HepG2 (cell line): ENCODE results near the gene LLGL1. TPM values are rescaled to one million over a fixed set of nuclear protein-coding genes. Genes with fewer than 3 reads are reported as not detected.

ENCODE experiments used
- ATAC-seq: fragments of 200-7000 bp; cut with Tn5 transposase; 3 replicates; pipeline ENCODE4 v1.9.1; 2020; ENCODE audit warnings: mild to moderate bottlenecking, moderate library complexity
- Bru-seq: library from RNA; stranded (reverse); fragments of 400-500 nt; gene quantifications from one replicate; lab custom pipeline; 2021; lab: Mats Ljungman, UMichigan
- BruChase-seq, 2 experiments: library from RNA; stranded (reverse); fragments of 400-500 nt; gene quantifications; one replicate each; lab custom pipeline; 2021; lab: Mats Ljungman, UMichigan
- BruUV-seq: library from RNA; stranded (reverse); fragments of 400-500 nt; replicated peaks from 2 replicates; lab custom pipeline; 2021; lab: Mats Ljungman, UMichigan
- CTCF ChIA-PET: fragments of 300-600 bp; formaldehyde crosslinking; extraction: SDS; loops from one replicate; lab custom pipeline; 2021; ENCODE audit warnings: low total read pairs, inconsistent platforms, low intra/inter-chr PET ratio; lab: Yijun Ruan, JAX
- POLR2A ChIA-PET: fragments of 350-600 bp; sonication (Branson Sonifier 250); formaldehyde crosslinking; loops from one replicate; lab custom pipeline; 2020; ENCODE audit warnings: antibody characterized with exemption, inconsistent platforms; lab: Yijun Ruan, JAX
- DNase-seq: peaks from one replicate; pipeline ENCODE4 v3.0.0-alpha.2; 2015; ENCODE audit warnings: low spot score
- FAIRE-seq: peaks from 3 replicates; lab custom pipeline; 2011; peaks lifted over from hg19 to GRCh38; lab: Jason Lieb, UNC
- H2AFZ ChIP-seq: one replicate; pipeline ENCODE4 v1.6.1; 2011; ENCODE audit warnings: low read length, inconsistent platforms
- H3K27ac ChIP-seq: fragments of 300-600 bp; 3 replicates; pipeline ENCODE4 v1.8.0; 2011; ENCODE audit warnings: mixed run types, mild to moderate bottlenecking, mixed read lengths, low read length, inconsistent platforms; ENCODE audit not compliant: insufficient read depth; ENCODE audit errors: extremely low read length
- H3K27me3 ChIP-seq, 2 experiments: fragments of 200-600 bp in 1 of 2; 2 replicates in 1 of 2; 3 replicates in 1 of 2; pipeline versions ENCODE4 v1.6.0 to v1.8.0; 2011; ENCODE audit warnings: low read length in 2 of 2, mild to moderate bottlenecking in 2 of 2, moderate library complexity in 2 of 2, inconsistent platforms in 1 of 2; ENCODE audit not compliant: insufficient read depth in 2 of 2, control insufficient read depth in 1 of 2
- H3K36me3 ChIP-seq, 2 experiments: fragments of 200-600 bp in 1 of 2; replicated peaks in 1 of 2; 2 replicates in 1 of 2; 3 replicates in 1 of 2; pipeline versions ENCODE4 v1.5.1 to v1.8.0; 2011; ENCODE audit warnings: low read length in 2 of 2, inconsistent platforms in 1 of 2; ENCODE audit not compliant: insufficient read depth in 2 of 2, control insufficient read depth in 1 of 2
- H3K4me1 ChIP-seq: 2 replicates; pipeline ENCODE4 v1.5.1; 2012; ENCODE audit warnings: low read length, inconsistent platforms; ENCODE audit not compliant: insufficient read depth
- H3K4me2 ChIP-seq: 2 replicates; pipeline ENCODE4 v1.6.0; 2011; ENCODE audit warnings: low read depth, low read length, inconsistent platforms
- H3K4me3 ChIP-seq, 3 experiments: fragments of 200-600 bp in 1 of 3; sonication (generic), shearing (Covaris generic) in 1 of 3; replicated peaks in 1 of 3; 2 replicates each; pipeline ENCODE4 v1.5.1; 2011 to 2016; ENCODE audit warnings: low read length in 3 of 3, inconsistent platforms in 2 of 3, low read depth in 2 of 3, mild to moderate bottlenecking in 2 of 3, control low read depth in 1 of 3, mixed read lengths in 1 of 3; ENCODE audit not compliant: insufficient read depth in 1 of 3
- H3K79me2 ChIP-seq: one replicate; pipeline ENCODE4 v1.6.1; 2011; ENCODE audit warnings: low read length, inconsistent platforms; ENCODE audit not compliant: insufficient read depth
- H3K9ac ChIP-seq: 2 replicates; pipeline ENCODE4 v1.6.0; 2011; ENCODE audit warnings: mild to moderate bottlenecking, low read depth, low read length, inconsistent platforms; ENCODE audit not compliant: insufficient read depth
- H3K9me3 ChIP-seq: 2 replicates; pipeline ENCODE4 v1.5.1; 2012; ENCODE audit warnings: mild to moderate bottlenecking, low read length
- H4K20me1 ChIP-seq: 2 replicates; pipeline ENCODE4 v1.6.0; 2011; ENCODE audit warnings: inconsistent platforms, mild to moderate bottlenecking, low read length, moderate library complexity; ENCODE audit not compliant: insufficient read depth
- FOXK1 ChIP-seq: sonication (generic); formaldehyde crosslinking; IDR thresholded peaks from 2 replicates; pipeline ENCODE4 v1.4.0; 2020; ENCODE audit warnings: low read depth, missing genetic modification reagents, borderline replicate concordance
- MAZ ChIP-seq, 2 experiments: sonication (generic) in 1 of 2; formaldehyde crosslinking in 1 of 2; IDR thresholded peaks; 2 replicates each; pipeline versions ENCODE4 v1.5.0 to v1.6.1; 2012 to 2020; ENCODE audit warnings: low read depth in 2 of 2, mild to moderate bottlenecking in 2 of 2, borderline replicate concordance in 1 of 2, improper control_type of control experiment in 1 of 2, low read length in 1 of 2, missing genetic modification reagents in 1 of 2, moderate library complexity in 1 of 2
- THRA ChIP-seq: sonication (generic); formaldehyde crosslinking; IDR thresholded peaks from 2 replicates; pipeline ENCODE4 v1.4.0; 2020; ENCODE audit warnings: missing genetic modification reagents, borderline replicate concordance
- ZNF878 ChIP-seq: sonication (generic); formaldehyde crosslinking; IDR thresholded peaks from 2 replicates; pipeline ENCODE4 v1.8.1; 2023; ENCODE audit warnings: mild to moderate bottlenecking, missing genetic modification reagents, moderate library complexity
- WGBS: methylation state at CpG from one replicate; pipeline ENCODE4 v1.1.6; 2017; ENCODE audit warnings: low lambda C conversion rate; 5-methylcytosine and 5-hydroxymethylcytosine counted together
- in situ Hi-C: cut with HindIII; loops from 2 replicates; pipeline ENCODE4 v1.10.0; 2017; ENCODE audit warnings: low pct_unique_long_range_greater_than_20kb; ENCODE audit not compliant: extremely low pct_ligation_motif_present
- intact Hi-C: fragments of 100-400 bp; cut with micrococcal nuclease; formaldehyde crosslinking; loops from one replicate; pipeline ENCODE4 v1.10.0; 2022; ENCODE audit not compliant: unreplicated experiment
- long read RNA-seq, 2 experiments: library from RNA in 1 of 2; library from polyadenylated mRNA in 1 of 2; stranded (forward) in 1 of 2; unstranded in 1 of 2; transcript quantifications; one replicate each; pipeline ENCODE4 v2.0.0, GENCODE V29; 2019 to 2022
- polyA minus RNA-seq, 3 experiments: library from RNA; depleted of rRNA, polyadenylated mRNA; stranded (reverse); fragments of >200 nt; gene quantifications; 2 replicates each; pipeline ENCODE4 v1.2.3, GENCODE V29; 2011; ENCODE audit warnings: low replicate concordance in 1 of 3
- polyA plus RNA-seq, 8 experiments: library from polyadenylated mRNA; depleted of rRNA in 3 of 8; stranded (reverse) in 7 of 8; unstranded in 1 of 8; fragments of >200 nt; fragmentation: Illumina TruSeq in 4 of 8; extraction: Trizol in 4 of 8; gene quantifications; 2 replicates each; pipeline versions ENCODE4 v1.2.1 to v1.2.3, GENCODE V29; 2011 to 2016; ENCODE audit warnings: low read depth in 4 of 8, missing spikeins in 1 of 8, mixed read lengths in 1 of 8; ENCODE audit not compliant: insufficient read depth in 1 of 8
- total RNA-seq, 5 experiments: library from RNA; depleted of rRNA; stranded (reverse); fragments of >200 nt; fragmentation: Illumina TruSeq; extraction: Trizol; gene quantifications; 2 replicates each; pipeline ENCODE4 v1.2.3, GENCODE V29; 2016; ENCODE audit warnings: low read depth in 1 of 5
- TF ChIP-seq, protein P1 (sequence below): sonication (generic); formaldehyde crosslinking; IDR thresholded peaks from 2 replicates; pipeline ENCODE4 v1.4.0; 2020; ENCODE audit warnings: missing genetic modification reagents

The LLGL1 gene
- total RNA-seq (2016; rRNA removed; fragmentation: Illumina TruSeq; extraction: Trizol): 15.3 and 19.7 TPM in 2 replicates
- total RNA-seq (2016; cell fraction: cytosol; rRNA removed; fragmentation: Illumina TruSeq; extraction: Trizol; ENCODE audit: low read depth): 2.3 and 2.6 TPM in 2 replicates
- total RNA-seq (2016; cell fraction: insoluble cytoplasmic fraction; rRNA removed; fragmentation: Illumina TruSeq; extraction: Trizol): 15.3 and 17.1 TPM in 2 replicates
- 8.6 and 9.8 TPM in 2 replicates for total RNA-seq (2016; cell fraction: membrane; rRNA removed; fragmentation: Illumina TruSeq; extraction: Trizol)
- total RNA-seq (2016; cell fraction: nucleus; rRNA removed; fragmentation: Illumina TruSeq; extraction: Trizol): 8.6 and 10.2 TPM in 2 replicates
- 15.0 and 18.8 TPM in 2 replicates for polyA plus RNA-seq (2011; rRNA removed)
- 10.4 and 17.8 TPM in 2 replicates for polyA plus RNA-seq (2011; cell fraction: cytosol; rRNA removed)
- 32.9 and 37.7 TPM in 2 replicates for polyA plus RNA-seq (2011; cell fraction: nucleus; rRNA removed)
- polyA plus RNA-seq (2012): 7.1 and 9.0 TPM in 2 replicates
- polyA plus RNA-seq (2016; cell fraction: cytosol; fragmentation: Illumina TruSeq; extraction: Trizol; ENCODE audit: low read depth): 1.6 and 1.8 TPM in 2 replicates
- polyA plus RNA-seq (2016; cell fraction: insoluble cytoplasmic fraction; fragmentation: Illumina TruSeq; extraction: Trizol; ENCODE audit: low read depth): 13.7 and 17.7 TPM in 2 replicates
- polyA plus RNA-seq (2016; cell fraction: membrane; fragmentation: Illumina TruSeq; extraction: Trizol; ENCODE audit: low read depth): 5.4 and 6.6 TPM in 2 replicates
- 15.0 and 16.9 TPM in 2 replicates for polyA plus RNA-seq (2016; cell fraction: nucleus; fragmentation: Illumina TruSeq; extraction: Trizol; ENCODE audit: insufficient read depth, low read depth)
- polyA minus RNA-seq (2011; rRNA and poly(A)+ RNA removed; ENCODE audit: low replicate concordance): 19.0 and 51.1 TPM in 2 replicates
- polyA minus RNA-seq (2011; cell fraction: cytosol; rRNA and poly(A)+ RNA removed): 11.7 and 14.3 TPM in 2 replicates
- 8.6 and 10.4 TPM in 2 replicates for polyA minus RNA-seq (2011; cell fraction: nucleus; rRNA and poly(A)+ RNA removed)
- Bru-seq, nascent RNA: percentile 52 among the genes with signal in this experiment
- percentile 67 among the genes with signal in this experiment for BruChase-seq, experiment 1, labeled RNA remaining after a 6-hour chase
- percentile 59 among the genes with signal in this experiment for BruChase-seq, experiment 2, labeled RNA remaining after a 2-hour chase
- long read RNA-seq, experiment 1: 0 reads
- long read RNA-seq, experiment 2, full-length matches to known transcripts: 11 of 39 reads
- long read RNA-seq, experiment 2, partial matches to known transcripts: 12 of 39 reads
- long read RNA-seq, experiment 2, other reads (novel, unspliced or antisense): 16 of 39 reads

DNA sequence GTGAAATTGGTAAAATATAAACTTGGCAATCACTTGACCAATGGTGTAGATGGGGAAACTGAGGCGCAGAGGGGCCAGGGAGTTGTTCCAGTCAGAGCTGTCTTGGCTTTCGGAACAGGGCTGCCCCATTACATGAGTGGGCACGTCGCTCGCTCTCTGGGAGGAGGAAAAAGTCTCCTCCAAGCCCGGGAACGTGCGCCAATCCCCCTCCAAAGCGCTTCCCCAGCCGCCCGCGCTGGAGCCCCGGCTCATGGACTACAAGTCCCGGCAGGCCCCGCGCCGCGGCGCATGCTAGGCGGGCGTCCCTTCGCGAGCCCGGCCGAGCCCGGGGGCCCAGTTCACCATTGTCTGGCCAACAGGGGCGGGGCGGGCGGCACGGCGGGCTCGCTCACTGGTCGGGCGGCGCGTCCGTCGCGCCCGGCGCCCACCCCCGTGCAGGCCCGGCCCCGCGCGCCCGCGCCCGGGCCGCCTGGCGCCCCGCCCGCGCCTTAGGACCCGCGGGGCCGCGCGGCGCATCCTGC is at the start of gene LLGL1:
Gene LLGL1, plus strand, starts transcription at position 515 of the 521 bp plus-strand sequence. CDS start 48 bp downstream, outside the sequence.
- H2AFZ ChIP-seq: peak within 1 kb of the TSS; percentile 52
- FAIRE-seq (no peak), ATAC-seq (peak; percentile 89), DNase-seq (peak; percentile 87)
- no peaks in the 10 kb centered on the region for H3K36me3 ChIP-seq
- H3K27ac ChIP-seq: peak within 1 kb of the TSS; percentile 60
- peaks cover 54% of the 10 kb centered on the region for H3K4me1 ChIP-seq
- in situ Hi-C loops (no loop called here), intact Hi-C loops (no loop called here)
- H3K9ac ChIP-seq: peak within 1 kb of the TSS; percentile 79
- peaks cover 4% of the 10 kb centered on the region; the same call in 1 of the 2 replicates for H4K20me1 ChIP-seq
- H3K79me2 ChIP-seq: peaks cover 21% of the 10 kb centered on the region
- H3K27me3 ChIP-seq: no peaks in the 10 kb centered on the region; a peak in 1 of 5 replicates
- CTCF ChIA-PET: no interaction called here
- POLR2A ChIA-PET: interaction anchor here (0.6 to 3.2 kb wide), 7 partner anchors 9 to 90 kb away, joined by 3 to 29 read pairs (median 4); partner anchors contain the start of genes ALKBH5, MIEF2, SMCR8 and TOP3A
- no peaks in the 10 kb centered on the region for H3K9me3 ChIP-seq
- no TSS peak for BruUV-seq
- peak within 1 kb of the TSS; percentile 100 for H3K4me2 ChIP-seq
- 12% methylated on average over 5 of the region's 60 CpGs for WGBS
- peak within 1 kb of the TSS; percentile 89 to 96 (median 93) for H3K4me3 ChIP-seq
- TF ChIP-seq MAZ (IDR thresholded peaks at IDR 0.05; ENCODE audit: borderline replicate concordance, low read depth, low read length) (0 out of 2 replicates have a peak, but pooled peaks have one; percentile 38), MAZ (CRISPR knock-in tag; IDR thresholded peaks at IDR 0.05; ENCODE audit: low read depth) (no peak), ZNF878 (CRISPR knock-in tag) (no peak), THRA (CRISPR knock-in tag) (peak; percentile 25; the same call in 1 of the 2 replicates), FOXK1 (CRISPR knock-in tag) (no peak)
- TF ChIP-seq, protein P1, sequence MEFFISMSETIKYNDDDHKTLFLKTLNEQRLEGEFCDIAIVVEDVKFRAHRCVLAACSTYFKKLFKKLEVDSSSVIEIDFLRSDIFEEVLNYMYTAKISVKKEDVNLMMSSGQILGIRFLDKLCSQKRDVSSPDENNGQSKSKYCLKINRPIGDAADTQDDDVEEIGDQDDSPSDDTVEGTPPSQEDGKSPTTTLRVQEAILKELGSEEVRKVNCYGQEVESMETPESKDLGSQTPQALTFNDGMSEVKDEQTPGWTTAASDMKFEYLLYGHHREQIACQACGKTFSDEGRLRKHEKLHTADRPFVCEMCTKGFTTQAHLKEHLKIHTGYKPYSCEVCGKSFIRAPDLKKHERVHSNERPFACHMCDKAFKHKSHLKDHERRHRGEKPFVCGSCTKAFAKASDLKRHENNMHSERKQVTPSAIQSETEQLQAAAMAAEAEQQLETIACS (CRISPR knock-in tag): peak; percentile 91
